Suprapubic skin (tissue), 3 donors: ENCODE data around the gene RGS7.

Source experiments
- POLR2A ChIP-seq, 2 donors: fragments of 450-650 bp; IDR thresholded peaks; one replicate each; pipeline ENCODE4 v1.6.1; 2017; ENCODE audit warnings: antibody characterized with exemption in 2 of 2, mild to moderate bottlenecking in 2 of 2, moderate library complexity in 2 of 2
- TF ChIP-seq, protein P1 (sequence below), 2 donors: fragments of 200-600 bp in 1 of 2; fragments of 450-650 bp in 1 of 2; sonication (generic) in 1 of 2; IDR thresholded peaks; one replicate each; pipeline ENCODE4 v1.5.1; 2016 to 2019; ENCODE audit warnings: antibody characterized with exemption in 2 of 2, mild to moderate bottlenecking in 1 of 2, moderate library complexity in 1 of 2

DNA sequence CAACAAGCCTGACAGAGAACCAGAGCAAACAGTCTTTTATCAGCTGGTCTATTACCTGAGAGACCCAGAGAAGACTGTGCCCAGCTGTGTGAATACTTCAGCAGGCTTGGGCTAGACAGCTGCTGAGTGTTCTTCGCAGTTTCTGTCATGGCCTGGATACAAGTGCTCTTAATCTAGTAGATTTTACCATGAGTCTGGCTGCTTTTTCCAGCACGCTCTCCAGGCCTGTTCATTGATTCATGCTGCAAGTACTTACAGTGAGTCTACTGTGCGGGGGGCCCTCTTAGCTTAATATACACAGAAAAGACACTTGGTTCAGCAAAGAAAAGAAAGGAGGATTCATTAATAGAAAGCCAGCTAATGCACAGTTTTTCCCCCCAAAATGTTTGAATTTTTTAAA is 48.5 kb downstream of the RGS7 start:
- TF ChIP-seq, protein P1, sequence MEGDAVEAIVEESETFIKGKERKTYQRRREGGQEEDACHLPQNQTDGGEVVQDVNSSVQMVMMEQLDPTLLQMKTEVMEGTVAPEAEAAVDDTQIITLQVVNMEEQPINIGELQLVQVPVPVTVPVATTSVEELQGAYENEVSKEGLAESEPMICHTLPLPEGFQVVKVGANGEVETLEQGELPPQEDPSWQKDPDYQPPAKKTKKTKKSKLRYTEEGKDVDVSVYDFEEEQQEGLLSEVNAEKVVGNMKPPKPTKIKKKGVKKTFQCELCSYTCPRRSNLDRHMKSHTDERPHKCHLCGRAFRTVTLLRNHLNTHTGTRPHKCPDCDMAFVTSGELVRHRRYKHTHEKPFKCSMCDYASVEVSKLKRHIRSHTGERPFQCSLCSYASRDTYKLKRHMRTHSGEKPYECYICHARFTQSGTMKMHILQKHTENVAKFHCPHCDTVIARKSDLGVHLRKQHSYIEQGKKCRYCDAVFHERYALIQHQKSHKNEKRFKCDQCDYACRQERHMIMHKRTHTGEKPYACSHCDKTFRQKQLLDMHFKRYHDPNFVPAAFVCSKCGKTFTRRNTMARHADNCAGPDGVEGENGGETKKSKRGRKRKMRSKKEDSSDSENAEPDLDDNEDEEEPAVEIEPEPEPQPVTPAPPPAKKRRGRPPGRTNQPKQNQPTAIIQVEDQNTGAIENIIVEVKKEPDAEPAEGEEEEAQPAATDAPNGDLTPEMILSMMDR (IDR thresholded peaks at IDR 0.05), result no peak
- TF ChIP-seq POLR2A (IDR thresholded peaks at IDR 0.05), result no peak
